RWPE2 (cell line): Measurements from ENCODE around the gene ZNF438.

Experiments
- ATAC-seq: fragments of 200-7000 bp; cut with Tn5 transposase; 3 replicates; pipeline ENCODE4 v1.9.1; 2021; ENCODE audit warnings: low read depth
- DNase-seq: peaks from one replicate; pipeline ENCODE4 v3.0.0-alpha.2; 2020; ENCODE audit warnings: low spot score
- H3K27ac ChIP-seq: fragments of 450-650 bp; 2 replicates; pipeline ENCODE4 v1.5.1; 2017; ENCODE audit warnings: mild to moderate bottlenecking; ENCODE audit not compliant: poor library complexity, severe bottlenecking
- H3K27me3 ChIP-seq: fragments of 250-450 bp; sonication (Bioruptor Pico); 2 replicates; pipeline ENCODE4 v1.5.1; 2021; ENCODE audit warnings: mild to moderate bottlenecking, moderate library complexity; ENCODE audit not compliant: insufficient read depth, poor library complexity, severe bottlenecking
- H3K36me3 ChIP-seq: fragments of 250-450 bp; sonication (Bioruptor Pico); 2 replicates; pipeline ENCODE4 v1.5.1; 2020; ENCODE audit warnings: low read depth, mild to moderate bottlenecking, moderate library complexity
- H3K4me1 ChIP-seq: fragments of 250-450 bp; sonication (Bioruptor Pico); 2 replicates; pipeline ENCODE4 v1.5.1; 2021; ENCODE audit warnings: mild to moderate bottlenecking, moderate library complexity; ENCODE audit not compliant: insufficient read depth, poor library complexity, severe bottlenecking
- H3K4me3 ChIP-seq: fragments of 250-450 bp; sonication (Bioruptor Pico); 2 replicates; pipeline ENCODE4 v1.5.1; 2021; ENCODE audit warnings: mild to moderate bottlenecking, moderate library complexity; ENCODE audit not compliant: severe bottlenecking
- H3K9me3 ChIP-seq: fragments of 250-450 bp; sonication (Bioruptor Pico); 2 replicates; pipeline ENCODE4 v1.5.1; 2021; ENCODE audit warnings: mild to moderate bottlenecking, moderate library complexity; ENCODE audit not compliant: severe bottlenecking
- CTCF ChIP-seq: fragments of 450-650 bp; IDR thresholded peaks from one replicate; pipeline ENCODE4 v1.5.1; 2017; ENCODE audit warnings: mild to moderate bottlenecking, moderate library complexity; ENCODE audit not compliant: poor library complexity, severe bottlenecking

The ZNF438 gene

DNA sequence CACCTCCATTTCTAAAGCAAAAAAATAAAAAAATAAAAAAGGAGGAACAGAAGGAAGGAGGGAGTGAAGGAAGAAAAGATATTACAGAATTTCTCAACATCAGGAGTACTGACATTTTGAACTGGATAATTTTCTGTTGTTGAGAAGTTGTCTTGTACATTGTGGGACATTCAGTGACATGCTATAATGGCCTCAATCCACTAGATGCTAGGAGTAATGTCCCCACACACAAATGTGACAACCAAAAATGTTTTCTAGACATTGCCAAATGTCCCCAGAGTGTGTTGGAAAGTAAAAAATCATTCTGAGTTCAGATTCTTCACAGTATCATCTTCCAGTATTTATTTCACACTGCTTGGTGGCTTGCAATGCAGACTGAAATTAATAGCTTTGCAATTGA, 6.5 kb downstream of the ZNF438 start:
- Histone ChIP-seq H3K9me3 (no peaks in the 10 kb centered on the region), H3K36me3 (no peaks in the 10 kb centered on the region), H3K27me3 (no peaks in the 10 kb centered on the region), H3K4me1 (no peaks in the 10 kb centered on the region), H3K27ac (no peak overlapping the region), H3K4me3 (no peak overlapping the region)
- DNase-seq (no peak), ATAC-seq (no peak)
- no peak for TF ChIP-seq CTCF

- Histone ChIP-seq H3K36me3 (no peaks in the 10 kb centered on the region), H3K27me3 (no peaks in the 10 kb centered on the region), H3K4me1 (no peaks in the 10 kb centered on the region), H3K4me3 (no peak overlapping the region), H3K27ac (no peak overlapping the region), H3K9me3 (no peaks in the 10 kb centered on the region)
- ATAC-seq (no peak), DNase-seq (no peak)
- no peak for TF ChIP-seq CTCF
Measured at GRCh38 chr10:31023558-31023957, 8.1 kb downstream of the ZNF438 start.

GRCh38 chr10:31020209-31020608, 11.5 kb downstream of the ZNF438 start:
- H3K4me1 ChIP-seq, result no peaks in the 10 kb centered on the region
- H3K4me3 ChIP-seq, result no peak overlapping the region
- ATAC-seq, result no peak
- DNase-seq, result no peak
- TF ChIP-seq CTCF, result no peak
- no peaks in the 10 kb centered on the region for H3K27me3 ChIP-seq
- no peaks in the 10 kb centered on the region for H3K9me3 ChIP-seq
- H3K36me3 ChIP-seq, result no peaks in the 10 kb centered on the region
- H3K27ac ChIP-seq, result no peak overlapping the region

DNA sequence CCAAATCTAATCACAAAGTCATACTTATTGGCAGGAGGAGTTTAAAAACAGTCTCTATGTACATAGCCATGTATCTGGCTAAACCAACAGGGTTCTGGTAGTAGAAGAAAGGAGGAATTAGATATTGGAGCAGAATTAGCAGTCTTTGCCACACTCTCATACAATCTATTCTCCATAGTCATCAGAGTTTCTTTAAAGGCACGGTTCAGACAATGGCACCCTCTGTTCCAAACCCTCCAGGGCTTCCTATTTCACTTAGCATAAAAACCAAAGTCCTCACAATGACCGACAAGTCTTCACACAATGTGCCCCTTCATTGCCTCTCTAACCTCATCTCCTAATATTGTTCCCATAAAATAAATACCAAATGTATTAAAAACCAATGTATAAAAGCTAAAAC, 12.7 kb downstream of the ZNF438 start:
- ATAC-seq (no peak), DNase-seq (no peak)
- Histone ChIP-seq H3K27ac (no peak overlapping the region), H3K36me3 (no peaks in the 10 kb centered on the region), H3K4me3 (no peak overlapping the region), H3K9me3 (no peaks in the 10 kb centered on the region), H3K27me3 (no peaks in the 10 kb centered on the region), H3K4me1 (no peaks in the 10 kb centered on the region)
- TF ChIP-seq CTCF, result no peak

DNA sequence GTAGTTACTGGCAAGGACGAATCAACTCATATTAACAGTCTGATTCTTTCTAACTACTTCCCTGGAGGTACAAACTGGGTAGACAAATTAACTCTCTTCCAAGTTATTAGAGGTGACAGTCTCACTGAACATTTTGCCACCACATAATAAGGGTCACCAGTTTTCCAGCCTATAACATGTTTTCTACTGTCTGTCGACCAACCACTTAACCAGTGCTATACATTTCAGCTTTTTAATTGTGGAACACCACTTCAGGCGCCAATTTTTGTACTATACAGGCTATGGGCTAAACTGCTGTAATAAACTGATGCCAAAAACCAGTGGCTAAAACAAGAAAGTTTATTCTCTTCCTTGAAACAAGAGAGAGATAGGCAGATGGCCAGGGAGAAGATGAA, 13.3 kb downstream of the ZNF438 start:
- no peak for ATAC-seq
- TF ChIP-seq CTCF, result no peak
- no peak overlapping the region for H3K27ac ChIP-seq

More for the DNA sequence above, 13.3 kb downstream of the ZNF438 start:
- DNase-seq, result no peak
- no peaks in the 10 kb centered on the region for H3K9me3 ChIP-seq
- no peaks in the 10 kb centered on the region for H3K27me3 ChIP-seq
- H3K36me3 ChIP-seq, result no peaks in the 10 kb centered on the region
- H3K4me1 ChIP-seq, result no peaks in the 10 kb centered on the region
- H3K4me3 ChIP-seq, result no peak overlapping the region
